IMR-90 (cell line): ENCODE results near the gene COL11A2. TPM values are rescaled to one million over a fixed set of nuclear protein-coding genes. Genes with fewer than 3 reads are reported as not detected.
A peak's percentile ranks its signal among the peaks of the same experiment; 100 is the strongest.

Experiments used
- ATAC-seq: fragments of 200-7000 bp; cut with Tn5 transposase; 2 replicates; pipeline ENCODE4 v1.9.1; 2020; ENCODE audit warnings: low read depth, mild to moderate bottlenecking, moderate library complexity
- BruUV-seq: library from RNA; stranded (reverse); fragments of 400-500 nt; replicated peaks from 2 replicates; lab custom pipeline; 2021; lab: Mats Ljungman, UMichigan
- CTCF ChIA-PET: fragments of 300-600 bp; formaldehyde crosslinking; extraction: SDS; loops from one replicate; lab custom pipeline; 2021; ENCODE audit warnings: antibody characterized with exemption; lab: Yijun Ruan, JAX
- POLR2A ChIA-PET: fragments of 300-600 bp; sonication (Branson Sonifier 250); formaldehyde crosslinking; loops from one replicate; lab custom pipeline; 2022; ENCODE audit warnings: antibody characterized with exemption; ENCODE audit not compliant: unreplicated experiment; lab: Charles Lee
- DNase-seq: peaks from one replicate; pipeline ENCODE4 v3.0.0; 2013
- H2AFZ ChIP-seq: replicated peaks from 2 replicates; pipeline ENCODE3; 2013; ENCODE audit warnings: low read length, mild to moderate bottlenecking; ENCODE audit not compliant: poor library complexity
- H2AK5ac ChIP-seq: 2 replicates; pipeline ENCODE4 v1.6.1; 2013; ENCODE audit warnings: low read depth, low read length, inconsistent platforms
- H2AK9ac ChIP-seq: replicated peaks from 2 replicates; pipeline ENCODE3; 2013; ENCODE audit warnings: mild to moderate bottlenecking, low read depth, low read length, moderate library complexity; ENCODE audit not compliant: poor library complexity
- H2BK120ac ChIP-seq: 2 replicates; pipeline ENCODE4 v1.6.1; 2013; ENCODE audit warnings: low read depth, low read length, inconsistent platforms
- H2BK15ac ChIP-seq: 3 replicates; pipeline ENCODE4 v1.6.1; 2013; ENCODE audit warnings: low read depth, low read length, inconsistent platforms
- H2BK20ac ChIP-seq: 2 replicates; pipeline ENCODE4 v1.6.1; 2013; ENCODE audit warnings: low read depth, mild to moderate bottlenecking, inconsistent platforms, low read length, moderate library complexity
- H2BK5ac ChIP-seq: 2 replicates; pipeline ENCODE4 v1.6.1; 2013; ENCODE audit warnings: mild to moderate bottlenecking, low read depth, low read length, inconsistent platforms; ENCODE audit not compliant: poor library complexity, severe bottlenecking
- H3K14ac ChIP-seq: replicated peaks from 2 replicates; pipeline ENCODE4 v1.6.1; 2013; ENCODE audit warnings: low read depth, low read length, inconsistent platforms
- H3K18ac ChIP-seq: 2 replicates; pipeline ENCODE4 v1.6.1; 2013; ENCODE audit warnings: low read depth, low read length, control low read depth
- H3K23ac ChIP-seq: 2 replicates; pipeline ENCODE4 v1.6.1; 2013; ENCODE audit warnings: low read depth, low read length, inconsistent platforms
- H3K27ac ChIP-seq: 2 replicates; pipeline ENCODE4 v1.5.1; 2013; ENCODE audit warnings: mild to moderate bottlenecking, control low read depth, low read length; ENCODE audit not compliant: insufficient read depth
- H3K27me3 ChIP-seq: 2 replicates; pipeline ENCODE4 v1.6.1; 2013; ENCODE audit warnings: low read length; ENCODE audit not compliant: control insufficient read depth, insufficient read depth
- H3K36me3 ChIP-seq: 2 replicates; pipeline ENCODE4 v1.6.1; 2013; ENCODE audit warnings: low read length, mixed read lengths; ENCODE audit not compliant: control insufficient read depth, insufficient read depth
- H3K4ac ChIP-seq: 2 replicates; pipeline ENCODE4 v1.6.1; 2013; ENCODE audit warnings: low read depth, low read length, inconsistent platforms
- H3K4me1 ChIP-seq: 2 replicates; pipeline ENCODE4 v1.6.1; 2013; ENCODE audit warnings: low read length, mixed read lengths; ENCODE audit not compliant: control insufficient read depth, insufficient read depth
- H3K4me2 ChIP-seq: 2 replicates; pipeline ENCODE4 v1.6.1; 2013; ENCODE audit warnings: low read depth, mild to moderate bottlenecking, control low read depth, low read length, moderate library complexity
- H3K4me3 ChIP-seq: 2 replicates; pipeline ENCODE4 v1.5.1; 2013; ENCODE audit warnings: low read depth, mild to moderate bottlenecking, control low read depth, low read length, moderate library complexity; ENCODE audit not compliant: insufficient read depth
- H3K56ac ChIP-seq: 2 replicates; pipeline ENCODE4 v1.6.1; 2013; ENCODE audit warnings: low read length, inconsistent platforms; ENCODE audit not compliant: insufficient read depth; ENCODE audit errors: extremely low read depth
- H3K79me1 ChIP-seq, 2 experiments: 2 replicates each; pipeline ENCODE4 v1.6.1; 2013; ENCODE audit warnings: low read length in 2 of 2, inconsistent platforms in 1 of 2, low read depth in 1 of 2
- H3K9ac ChIP-seq: 2 replicates; pipeline ENCODE4 v1.6.1; 2013; ENCODE audit warnings: low read depth, low read length, control low read depth
- H3K9me1 ChIP-seq: 2 replicates; pipeline ENCODE4 v1.6.1; 2013; ENCODE audit warnings: low read length, inconsistent platforms; ENCODE audit not compliant: insufficient read depth
- H3K9me3 ChIP-seq: 2 replicates; pipeline ENCODE4 v1.6.1; 2013; ENCODE audit warnings: low read length; ENCODE audit not compliant: control insufficient read depth, insufficient read depth
- H4K20me1 ChIP-seq: 2 replicates; pipeline ENCODE4 v1.6.1; 2013; ENCODE audit warnings: low read length, inconsistent platforms; ENCODE audit not compliant: insufficient read depth
- H4K5ac ChIP-seq: 2 replicates; pipeline ENCODE4 v1.6.1; 2013; ENCODE audit warnings: mild to moderate bottlenecking, low read depth, low read length, control low read depth
- H4K8ac ChIP-seq, 2 experiments: 2 replicates each; pipeline ENCODE4 v1.6.1; 2013; ENCODE audit warnings: low read depth in 2 of 2, low read length in 2 of 2, control low read depth in 1 of 2, inconsistent platforms in 1 of 2
- H4K91ac ChIP-seq: 2 replicates; pipeline ENCODE4 v1.6.1; 2013; ENCODE audit warnings: low read depth, low read length, inconsistent platforms; ENCODE audit not compliant: insufficient read depth
- BHLHE40 ChIP-seq: fragments of 150-350 bp; IDR thresholded peaks from 2 replicates; pipeline ENCODE4 v1.6.1; 2016; ENCODE audit warnings: mild to moderate bottlenecking, low read depth, low read length
- CEBPB ChIP-seq: IDR thresholded peaks from 2 replicates; pipeline ENCODE4 v1.6.1; 2012; ENCODE audit warnings: low read depth, low read length, improper control_type of control experiment
- CHD1 ChIP-seq: IDR thresholded peaks from 2 replicates; pipeline ENCODE4 v1.6.1; 2012; ENCODE audit warnings: low read depth, low read length, improper control_type of control experiment
- CTCF ChIP-seq: conservative IDR thresholded peaks from 2 replicates; pipeline ENCODE4 v1.5.1; 2012; ENCODE audit warnings: mild to moderate bottlenecking, low read depth, low read length, improper control_type of control experiment
- ELK1 ChIP-seq: fragments of 150-350 bp; IDR thresholded peaks from 2 replicates; pipeline ENCODE4 v1.6.1; 2016; ENCODE audit warnings: low read depth, mild to moderate bottlenecking, low read length, moderate library complexity, borderline replicate concordance
- FOS ChIP-seq: fragments of 150-350 bp; IDR thresholded peaks from 2 replicates; pipeline ENCODE4 v1.6.1; 2016; ENCODE audit warnings: low read depth, low read length
- MAFK ChIP-seq: IDR thresholded peaks from 2 replicates; pipeline ENCODE4 v1.6.1; 2012; ENCODE audit warnings: low read depth, low read length, improper control_type of control experiment
- MAZ ChIP-seq: IDR thresholded peaks from 2 replicates; pipeline ENCODE4 v1.6.1; 2012; ENCODE audit warnings: low read depth, mild to moderate bottlenecking, low read length, improper control_type of control experiment, moderate library complexity, borderline replicate concordance
- MXI1 ChIP-seq: IDR thresholded peaks from 2 replicates; pipeline ENCODE4 v1.6.1; 2012; ENCODE audit warnings: low read depth, mild to moderate bottlenecking, low read length, moderate library complexity, borderline replicate concordance
- NFE2L2 ChIP-seq: fragments of 150-350 bp; IDR thresholded peaks from 2 replicates; pipeline ENCODE4 v1.6.1; 2016; ENCODE audit warnings: low read depth, mild to moderate bottlenecking, low read length
- POLR2A ChIP-seq: IDR thresholded peaks from 2 replicates; pipeline ENCODE4 v1.6.1; 2012; ENCODE audit warnings: mild to moderate bottlenecking, low read depth, low read length
- RAD21 ChIP-seq: IDR thresholded peaks from 2 replicates; pipeline ENCODE4 v1.6.1; 2012; ENCODE audit warnings: low read length, improper control_type of control experiment
- RCOR1 ChIP-seq: IDR thresholded peaks from 2 replicates; pipeline ENCODE4 v1.6.1; 2012; ENCODE audit warnings: mild to moderate bottlenecking, low read length, improper control_type of control experiment; ENCODE audit not compliant: insufficient replicate concordance
- RFX5 ChIP-seq: IDR thresholded peaks from 2 replicates; pipeline ENCODE4 v1.8.0; 2012; ENCODE audit warnings: low read depth, mild to moderate bottlenecking, low read length, moderate library complexity
- SMC3 ChIP-seq: fragments of 150-350 bp; IDR thresholded peaks from 2 replicates; pipeline ENCODE4 v1.6.1; 2016; ENCODE audit warnings: low read depth, mild to moderate bottlenecking, antibody characterized with exemption, low read length, moderate library complexity
- USF2 ChIP-seq: fragments of 150-350 bp; IDR thresholded peaks from 2 replicates; pipeline ENCODE4 v1.6.1; 2017; ENCODE audit warnings: mild to moderate bottlenecking, antibody characterized with exemption, low read length, low read depth
- WGBS, 2 experiments: methylation state at CpG; one replicate each; pipeline versions ENCODE4 v1.1.5 to v1.1.7; 2013; ENCODE audit warnings: missing lambda C conversion rate in 2 of 2; ENCODE audit not compliant: insufficient read length in 1 of 2; ENCODE audit errors: extremely low coverage in 2 of 2; 5-methylcytosine and 5-hydroxymethylcytosine counted together
- dilution Hi-C: fragments of 300-500 bp; cut with HindIII; formaldehyde crosslinking; loops from one replicate; pipeline ENCODE4 v1.14.3; 2018; ENCODE audit warnings: low sequenced_read_pairs; ENCODE audit not compliant: unreplicated experiment
- in situ Hi-C: fragments of 300-500 bp; cut with MboI; formaldehyde crosslinking; loops from 3 replicates; pipeline ENCODE4 v1.14.3; 2019; ENCODE audit warnings: low sequenced_read_pairs, inconsistent platforms, mixed read lengths
- intact Hi-C: fragments of 100-400 bp; cut with micrococcal nuclease; formaldehyde crosslinking; loops from 2 replicates; pipeline ENCODE4 v1.10.0; 2022
- polyA plus RNA-seq, 3 experiments: library from polyadenylated mRNA; depleted of rRNA; stranded (reverse); fragments of >200 nt; gene quantifications; 2 replicates each; pipeline ENCODE4 v1.2.3, GENCODE V29; 2012; ENCODE audit warnings: low replicate concordance in 1 of 3
- total RNA-seq: library from RNA; depleted of rRNA; stranded (reverse); fragments of >200 nt; gene quantifications from 2 replicates; pipeline ENCODE4 v1.2.3, GENCODE V29; 2012

COL11A2 gene
- total and polyA plus RNA-seq, 2 of the 4 experiments (the other 2 are of a cell fraction): under 0.01 to 0.38 TPM

- dilution Hi-C loops: no loop called here
- Histone ChIP-seq H3K56ac (no peak overlapping the region), H4K20me1 (no peaks in the 10 kb centered on the region), H2BK5ac (no peak overlapping the region), H2BK15ac (no peak overlapping the region), H3K79me1 (no peaks in the 10 kb centered on the region), H3K27ac (no peak overlapping the region), H3K9me1 (peaks cover 5% of the 10 kb centered on the region; the same call in 1 of the 2 replicates), H3K23ac (no peak overlapping the region), H4K5ac (no peak overlapping the region), H2BK20ac (no peak overlapping the region), H2BK120ac (no peak overlapping the region), H3K4me1 (peaks cover 3% of the 10 kb centered on the region), H3K27me3 (peaks cover 7% of the 10 kb centered on the region), H2AK9ac (no peak overlapping the region), H3K4me2 (no peak overlapping the region), H2AK5ac (no peak overlapping the region), H3K9me3 (no peaks in the 10 kb centered on the region), H4K91ac (no peak overlapping the region), H3K18ac (no peak overlapping the region), H3K36me3 (no peaks in the 10 kb centered on the region), H3K14ac (no peak overlapping the region), H4K8ac (no peak overlapping the region), H3K9ac (no peak overlapping the region), H3K4me3 (no peak overlapping the region), H2AFZ (peak overlapping the region; percentile 11), H3K4ac (no peak overlapping the region)
- ChIA-PET POLR2A (no interaction called here), CTCF (no interaction called here)
- WGBS, 2 experiments: no CpG with 5 or more reads among the region's 7 CpGs
- no TSS peak for BruUV-seq
- ATAC-seq (no peak), DNase-seq (no peak)
- no peak for TF ChIP-seq ELK1
- no peak for TF ChIP-seq POLR2A
- no peak for TF ChIP-seq CTCF
- TF ChIP-seq MAFK: no peak
- TF ChIP-seq SMC3: no peak
- no peak for TF ChIP-seq RCOR1
- no peak for TF ChIP-seq BHLHE40
- no peak for TF ChIP-seq USF2
- TF ChIP-seq MAZ: no peak
- TF ChIP-seq CHD1: no peak
- no peak for TF ChIP-seq CEBPB
- TF ChIP-seq RAD21: no peak
- no peak for TF ChIP-seq RFX5
- no peak for TF ChIP-seq NFE2L2
- TF ChIP-seq MXI1: no peak
- TF ChIP-seq FOS: no peak
- intact Hi-C loops: no loop called here
- in situ Hi-C loops: loop anchor here (10.0 kb wide), 1 partner anchor 152 kb away; no protein-coding TSS in a partner anchor
These were observed 25.5 kb downstream of the COL11A2 start for GRCh38 chr6:33166811-33167210.
